GM19438 (cell line): ENCODE measurements around the gene KIF9.
"Not testable (repeated sequence)": the region's sequence is repeated elsewhere in the genome, so short reads cannot be mapped to it uniquely, and the experiment has no call there.

ENCODE experiments used
- ATAC-seq: cut with Tn5 transposase; IDR thresholded peaks from one replicate; pipeline ENCODE4 v1.9.1; 2021; ENCODE audit warnings: low read depth; ENCODE audit not compliant: unreplicated experiment

The KIF9 gene

GRCh38 chr3:47294392-47294791, 11.8 kb upstream of the KIF9 start:
- ATAC-seq = no peak

GRCh38 chr3:47293822-47294221, 11.2 kb upstream of the KIF9 start:
- no peak for ATAC-seq

GRCh38 chr3:47291754-47292420, 9.3 kb upstream of the KIF9 start:
- ATAC-seq = not testable (repeated sequence)

- ATAC-seq = no peak
Measured at GRCh38 chr3:47291158-47291753, 8.7 kb upstream of the KIF9 start.

GRCh38 chr3:47288966-47289910, 6.6 kb upstream of the KIF9 start:
- ATAC-seq = no peak

GRCh38 chr3:47283591-47284364, 1.2 kb upstream of the KIF9 start:
- no peak for ATAC-seq

- no peak for ATAC-seq
Measured at GRCh38 chr3:47283193-47283537, 566 bp upstream of the KIF9 start.

GRCh38 chr3:47280519-47280918, 2.1 kb downstream of the KIF9 start:
- ATAC-seq = no peak

GRCh38 chr3:47276558-47276957, 6.0 kb downstream of the KIF9 start:
- no peak for ATAC-seq

- ATAC-seq = no peak
Measured at GRCh38 chr3:47274652-47275051, 7.9 kb downstream of the KIF9 start.

GRCh38 chr3:47273564-47273963, 9.0 kb downstream of the KIF9 start:
- no peak for ATAC-seq

GRCh38 chr3:47270526-47270925, 12.1 kb downstream of the KIF9 start:
- ATAC-seq = no peak

- no peak for ATAC-seq
Measured at GRCh38 chr3:47267490-47267824, 15.1 kb downstream of the KIF9 start.

- no peak for ATAC-seq
Measured at GRCh38 chr3:47266709-47267489, 15.7 kb downstream of the KIF9 start.

- ATAC-seq = no peak
Measured at GRCh38 chr3:47265725-47266428, 16.7 kb downstream of the KIF9 start.

- ATAC-seq = no peak
Measured at GRCh38 chr3:47265008-47265407, 17.6 kb downstream of the KIF9 start.

GRCh38 chr3:47261301-47261700, 21.3 kb downstream of the KIF9 start:
- ATAC-seq = no peak

GRCh38 chr3:47260605-47261004, 22.0 kb downstream of the KIF9 start:
- no peak for ATAC-seq

- ATAC-seq = no peak
Measured at GRCh38 chr3:47259114-47259513, 23.5 kb downstream of the KIF9 start.

GRCh38 chr3:47256331-47256730, 26.3 kb downstream of the KIF9 start:
- not testable (repeated sequence) for ATAC-seq
